HepG2 (cell line): ENCODE results near the gene MIOS. TPM values are rescaled to one million over a fixed set of nuclear protein-coding genes. Genes with fewer than 3 reads are reported as not detected.

Source experiments
- ATAC-seq: fragments of 200-7000 bp; cut with Tn5 transposase; 3 replicates; pipeline ENCODE4 v1.9.1; 2020; ENCODE audit warnings: mild to moderate bottlenecking, moderate library complexity
- BruUV-seq: library from RNA; stranded (reverse); fragments of 400-500 nt; replicated peaks from 2 replicates; lab custom pipeline; 2021; lab: Mats Ljungman, UMichigan
- CTCF ChIA-PET: fragments of 300-600 bp; formaldehyde crosslinking; extraction: SDS; loops from one replicate; lab custom pipeline; 2021; ENCODE audit warnings: low total read pairs, inconsistent platforms, low intra/inter-chr PET ratio; lab: Yijun Ruan, JAX
- POLR2A ChIA-PET: fragments of 350-600 bp; sonication (Branson Sonifier 250); formaldehyde crosslinking; loops from one replicate; lab custom pipeline; 2020; ENCODE audit warnings: antibody characterized with exemption, inconsistent platforms; lab: Yijun Ruan, JAX
- DNase-seq: peaks from one replicate; pipeline ENCODE4 v3.0.0-alpha.2; 2015; ENCODE audit warnings: low spot score
- FAIRE-seq: peaks from 3 replicates; lab custom pipeline; 2011; peaks lifted over from hg19 to GRCh38; lab: Jason Lieb, UNC
- H2AFZ ChIP-seq: one replicate; pipeline ENCODE4 v1.6.1; 2011; ENCODE audit warnings: low read length, inconsistent platforms
- H3K27ac ChIP-seq: fragments of 300-600 bp; 3 replicates; pipeline ENCODE4 v1.8.0; 2011; ENCODE audit warnings: mixed run types, mild to moderate bottlenecking, mixed read lengths, low read length, inconsistent platforms; ENCODE audit not compliant: insufficient read depth; ENCODE audit errors: extremely low read length
- H3K27me3 ChIP-seq, 2 experiments: fragments of 200-600 bp in 1 of 2; 2 replicates in 1 of 2; 3 replicates in 1 of 2; pipeline versions ENCODE4 v1.6.0 to v1.8.0; 2011; ENCODE audit warnings: low read length in 2 of 2, mild to moderate bottlenecking in 2 of 2, moderate library complexity in 2 of 2, inconsistent platforms in 1 of 2; ENCODE audit not compliant: insufficient read depth in 2 of 2, control insufficient read depth in 1 of 2
- H3K36me3 ChIP-seq, 2 experiments: fragments of 200-600 bp in 1 of 2; replicated peaks in 1 of 2; 2 replicates in 1 of 2; 3 replicates in 1 of 2; pipeline versions ENCODE4 v1.5.1 to v1.8.0; 2011; ENCODE audit warnings: low read length in 2 of 2, inconsistent platforms in 1 of 2; ENCODE audit not compliant: insufficient read depth in 2 of 2, control insufficient read depth in 1 of 2
- H3K4me1 ChIP-seq: 2 replicates; pipeline ENCODE4 v1.5.1; 2012; ENCODE audit warnings: low read length, inconsistent platforms; ENCODE audit not compliant: insufficient read depth
- H3K4me2 ChIP-seq: 2 replicates; pipeline ENCODE4 v1.6.0; 2011; ENCODE audit warnings: low read depth, low read length, inconsistent platforms
- H3K4me3 ChIP-seq, 3 experiments: fragments of 200-600 bp in 1 of 3; sonication (generic), shearing (Covaris generic) in 1 of 3; replicated peaks in 1 of 3; 2 replicates each; pipeline ENCODE4 v1.5.1; 2011 to 2016; ENCODE audit warnings: low read length in 3 of 3, inconsistent platforms in 2 of 3, low read depth in 2 of 3, mild to moderate bottlenecking in 2 of 3, control low read depth in 1 of 3, mixed read lengths in 1 of 3; ENCODE audit not compliant: insufficient read depth in 1 of 3
- H3K79me2 ChIP-seq: one replicate; pipeline ENCODE4 v1.6.1; 2011; ENCODE audit warnings: low read length, inconsistent platforms; ENCODE audit not compliant: insufficient read depth
- H3K9ac ChIP-seq: 2 replicates; pipeline ENCODE4 v1.6.0; 2011; ENCODE audit warnings: mild to moderate bottlenecking, low read depth, low read length, inconsistent platforms; ENCODE audit not compliant: insufficient read depth
- H3K9me3 ChIP-seq: 2 replicates; pipeline ENCODE4 v1.5.1; 2012; ENCODE audit warnings: mild to moderate bottlenecking, low read length
- H4K20me1 ChIP-seq: 2 replicates; pipeline ENCODE4 v1.6.0; 2011; ENCODE audit warnings: inconsistent platforms, mild to moderate bottlenecking, low read length, moderate library complexity; ENCODE audit not compliant: insufficient read depth
- FOXK2 ChIP-seq: fragments of 450-650 bp; IDR thresholded peaks from 2 replicates; pipeline ENCODE4 v1.6.1; 2016
- NFE2L2 ChIP-seq: fragments of 150-350 bp; IDR thresholded peaks from 2 replicates; pipeline ENCODE4 v1.6.1; 2014; ENCODE audit warnings: low read length
- TIGD3 ChIP-seq: sonication (generic); formaldehyde crosslinking; IDR thresholded peaks from 2 replicates; pipeline ENCODE4 v1.5.1; 2020; ENCODE audit warnings: mild to moderate bottlenecking, missing genetic modification reagents, borderline replicate concordance
- ZNF18 ChIP-seq: sonication (generic); formaldehyde crosslinking; IDR thresholded peaks from 2 replicates; pipeline ENCODE4 v1.8.0; 2022; ENCODE audit warnings: mild to moderate bottlenecking, missing genetic modification reagents; ENCODE audit not compliant: insufficient replicate concordance
- ZNF207 ChIP-seq: fragments of 450-650 bp; IDR thresholded peaks from 2 replicates; pipeline ENCODE4 v1.6.1; 2016; ENCODE audit warnings: antibody characterized with exemption, borderline replicate concordance
- ZNF460 ChIP-seq: sonication (generic); formaldehyde crosslinking; IDR thresholded peaks from 2 replicates; pipeline ENCODE4 v1.5.1; 2020; ENCODE audit warnings: missing genetic modification reagents, mild to moderate bottlenecking, borderline replicate concordance
- ZNF558 ChIP-seq: sonication (generic); formaldehyde crosslinking; IDR thresholded peaks from 2 replicates; pipeline ENCODE4 v1.9.0; 2022; ENCODE audit warnings: mild to moderate bottlenecking, missing genetic modification reagents, borderline replicate concordance
- WGBS: methylation state at CpG from one replicate; pipeline ENCODE4 v1.1.6; 2017; ENCODE audit warnings: low lambda C conversion rate; 5-methylcytosine and 5-hydroxymethylcytosine counted together
- in situ Hi-C: cut with HindIII; loops from 2 replicates; pipeline ENCODE4 v1.10.0; 2017; ENCODE audit warnings: low pct_unique_long_range_greater_than_20kb; ENCODE audit not compliant: extremely low pct_ligation_motif_present
- intact Hi-C: fragments of 100-400 bp; cut with micrococcal nuclease; formaldehyde crosslinking; loops from one replicate; pipeline ENCODE4 v1.10.0; 2022; ENCODE audit not compliant: unreplicated experiment
- polyA plus RNA-seq, 8 experiments: library from polyadenylated mRNA; depleted of rRNA in 3 of 8; stranded (reverse) in 7 of 8; unstranded in 1 of 8; fragments of >200 nt; fragmentation: Illumina TruSeq in 4 of 8; extraction: Trizol in 4 of 8; gene quantifications; 2 replicates each; pipeline versions ENCODE4 v1.2.1 to v1.2.3, GENCODE V29; 2011 to 2016; ENCODE audit warnings: low read depth in 4 of 8, missing spikeins in 1 of 8, mixed read lengths in 1 of 8; ENCODE audit not compliant: insufficient read depth in 1 of 8
- total RNA-seq, 5 experiments: library from RNA; depleted of rRNA; stranded (reverse); fragments of >200 nt; fragmentation: Illumina TruSeq; extraction: Trizol; gene quantifications; 2 replicates each; pipeline ENCODE4 v1.2.3, GENCODE V29; 2016; ENCODE audit warnings: low read depth in 1 of 5

The MIOS gene
- total and polyA plus RNA-seq, 2 of the 13 experiments (the other 11 are each of a cell fraction or from before 2014, with no cell fraction given) = 15.2 to 33.5 TPM

- Histone ChIP-seq H3K4me3 (no peak overlapping the region), H3K36me3 (peaks cover 1 to 6% of the 10 kb centered on the region in 2 experiments; a peak in 3 of 5 replicates), H4K20me1 (no peaks in the 10 kb centered on the region), H3K4me1 (no peaks in the 10 kb centered on the region), H3K9me3 (no peaks in the 10 kb centered on the region), H3K27ac (no peak overlapping the region), H2AFZ (no peak overlapping the region), H3K9ac (no peak overlapping the region), H3K4me2 (no peak overlapping the region), H3K79me2 (no peaks in the 10 kb centered on the region), H3K27me3 (no peaks in the 10 kb centered on the region)
- ATAC-seq (no peak), FAIRE-seq (no peak), DNase-seq (no peak)
- in situ Hi-C loops = no loop called here
- intact Hi-C loops = no loop called here
- no TSS peak for BruUV-seq
- CTCF ChIA-PET = no interaction called here
- POLR2A ChIA-PET = no interaction called here
- 95% methylated on average over 1 of the region's 1 CpG for WGBS
- no peak for TF ChIP-seq TIGD3
- TF ChIP-seq ZNF207 = no peak
- TF ChIP-seq ZNF460 = no peak
- TF ChIP-seq NFE2L2 = no peak
- TF ChIP-seq ZNF558 (CRISPR knock-in tag) = no peak
- no peak for TF ChIP-seq FOXK2
- no peak for TF ChIP-seq ZNF18 (CRISPR knock-in tag)
Observed at GRCh38 chr7:7584653-7585052, 18.0 kb downstream of the MIOS start.
